ENCODE results near the gene CFAP300.

DNA sequence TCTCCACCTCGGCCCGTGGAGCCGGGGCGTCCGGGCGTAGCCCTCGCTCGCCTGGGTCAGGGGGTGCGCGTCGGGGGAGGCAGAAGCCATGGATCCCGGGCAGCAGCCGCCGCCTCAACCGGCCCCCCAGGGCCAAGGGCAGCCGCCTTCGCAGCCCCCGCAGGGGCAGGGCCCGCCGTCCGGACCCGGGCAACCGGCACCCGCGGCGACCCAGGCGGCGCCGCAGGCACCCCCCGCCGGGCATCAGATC, 63.4 kb downstream of the CFAP300 start:
- TF ChIP-seq POLR2AphosphoS5 (IDR thresholded peaks at IDR 0.05; ENCODE audit: low read depth, low read length) (no peak), POLR2A (IDR thresholded peaks at IDR 0.05; ENCODE audit: low read depth, low read length) (no peak), TAF1 (IDR thresholded peaks at IDR 0.05; ENCODE audit: borderline replicate concordance, low read depth, low read length) (no peak)

All from GM12892 (cell line).